ENCODE measurements around the gene TBCK.

- TF ChIP-seq CTCF (conservative IDR thresholded peaks at IDR 0.05; ENCODE audit: low read depth, low read length) (no peak), EZH2phosphoT487 (IDR thresholded peaks at IDR 0.05; ENCODE audit: borderline replicate concordance, low read length) (no peak)
Measured at GRCh38 chr4:105994841-105995501, 321.0 kb downstream of the TBCK start.

Measured in PC-3 (cell line).